GM12891 (cell line): ENCODE measurements around the gene RAB14.

Experiments
- POLR2A ChIP-seq: IDR thresholded peaks from 2 replicates; pipeline ENCODE4 v1.6.1; 2011; ENCODE audit warnings: low read depth, low read length, control low read depth
- POLR2AphosphoS5 ChIP-seq: IDR thresholded peaks from 2 replicates; pipeline ENCODE4 v1.6.1; 2011; ENCODE audit warnings: low read depth, low read length, control low read depth
- POU2F2 ChIP-seq: IDR thresholded peaks from 2 replicates; pipeline ENCODE4 v1.6.1; 2011; ENCODE audit warnings: low read depth, mild to moderate bottlenecking, control low read depth, low read length, moderate library complexity

DNA sequence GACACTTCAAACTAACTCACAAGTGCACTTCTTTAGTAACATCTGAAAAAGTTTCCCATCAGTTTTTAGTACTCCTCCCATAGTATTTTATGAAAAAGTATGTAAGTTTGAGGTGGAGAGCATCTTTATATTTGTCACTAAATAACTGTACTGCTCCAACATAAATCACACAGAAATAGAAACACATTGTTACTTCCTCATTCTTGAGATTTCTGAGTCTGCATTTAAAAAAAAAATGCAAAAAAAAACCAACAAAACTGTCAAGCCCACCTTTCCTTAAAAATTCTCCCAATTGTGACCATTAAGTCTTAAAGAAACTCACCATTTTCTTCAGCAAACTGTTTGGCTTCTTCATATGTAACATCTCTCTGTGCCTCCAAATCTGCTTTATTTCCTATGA, 18.7 kb downstream of the RAB14 start:
- TF ChIP-seq POLR2A (no peak), POLR2AphosphoS5 (no peak), POU2F2 (no peak)
